ENCODE measurements around the gene GUCY1A2.

GUCY1A2 gene

DNA sequence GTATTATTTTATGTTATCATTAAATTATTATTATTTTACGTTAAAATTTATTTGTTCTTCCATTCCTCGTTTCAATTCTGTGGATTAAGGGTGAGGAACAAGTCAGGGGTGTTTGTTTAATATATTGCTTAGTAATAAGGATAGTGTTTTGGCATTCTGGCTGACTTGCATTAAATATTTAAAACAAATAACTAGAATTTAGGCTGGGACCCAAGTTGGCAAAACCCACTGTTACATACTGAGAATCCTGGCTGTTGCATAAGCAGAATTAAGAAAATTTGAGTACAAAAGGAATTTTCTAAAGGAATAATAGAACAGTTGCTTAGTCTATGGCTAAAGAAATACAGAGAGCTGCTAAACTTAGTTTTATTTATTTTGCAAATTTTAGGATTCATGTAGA, 196.4 kb downstream of the GUCY1A2 start:
- TF ChIP-seq, protein P1, sequence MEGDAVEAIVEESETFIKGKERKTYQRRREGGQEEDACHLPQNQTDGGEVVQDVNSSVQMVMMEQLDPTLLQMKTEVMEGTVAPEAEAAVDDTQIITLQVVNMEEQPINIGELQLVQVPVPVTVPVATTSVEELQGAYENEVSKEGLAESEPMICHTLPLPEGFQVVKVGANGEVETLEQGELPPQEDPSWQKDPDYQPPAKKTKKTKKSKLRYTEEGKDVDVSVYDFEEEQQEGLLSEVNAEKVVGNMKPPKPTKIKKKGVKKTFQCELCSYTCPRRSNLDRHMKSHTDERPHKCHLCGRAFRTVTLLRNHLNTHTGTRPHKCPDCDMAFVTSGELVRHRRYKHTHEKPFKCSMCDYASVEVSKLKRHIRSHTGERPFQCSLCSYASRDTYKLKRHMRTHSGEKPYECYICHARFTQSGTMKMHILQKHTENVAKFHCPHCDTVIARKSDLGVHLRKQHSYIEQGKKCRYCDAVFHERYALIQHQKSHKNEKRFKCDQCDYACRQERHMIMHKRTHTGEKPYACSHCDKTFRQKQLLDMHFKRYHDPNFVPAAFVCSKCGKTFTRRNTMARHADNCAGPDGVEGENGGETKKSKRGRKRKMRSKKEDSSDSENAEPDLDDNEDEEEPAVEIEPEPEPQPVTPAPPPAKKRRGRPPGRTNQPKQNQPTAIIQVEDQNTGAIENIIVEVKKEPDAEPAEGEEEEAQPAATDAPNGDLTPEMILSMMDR (IDR thresholded peaks at IDR 0.05; ENCODE audit: insufficient read depth, low read length, poor library complexity, severe bottlenecking): no peak
- no peak for DNase-seq (ENCODE audit: extremely low read depth, insufficient read length)
- no peaks in the 10 kb centered on the region for H3K27me3 ChIP-seq (replicated peaks; ENCODE audit: control insufficient read depth, insufficient read depth, low read length)

DNA sequence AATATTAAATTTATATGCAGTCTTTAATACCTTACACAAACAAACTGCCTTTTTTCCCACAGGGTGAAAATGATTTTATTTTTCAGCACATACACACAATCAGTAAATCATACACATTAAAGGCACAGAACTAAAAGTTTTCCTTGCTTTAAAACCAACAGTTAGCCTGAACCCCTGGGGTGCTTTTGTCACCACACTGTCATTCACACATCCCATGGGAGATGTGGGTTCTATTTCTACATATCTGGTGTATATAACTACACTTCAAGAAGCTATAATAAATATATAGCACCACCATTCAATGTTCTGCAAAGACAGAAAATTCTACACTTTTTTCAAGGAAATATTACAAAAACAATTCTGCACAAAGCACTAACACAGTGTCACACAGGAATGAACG, 197.0 kb downstream of the GUCY1A2 start:
- no peaks in the 10 kb centered on the region for H3K36me3 ChIP-seq (ENCODE audit: control insufficient read depth, insufficient read depth, low read length)
- no peak overlapping the region for H3K4me3 ChIP-seq (replicated peaks; ENCODE audit: low read depth, low read length)
- no peak for DNase-seq (ENCODE audit: extremely low read depth, insufficient read length)
- TF ChIP-seq, protein P1 (IDR thresholded peaks at IDR 0.05; ENCODE audit: insufficient read depth, low read length, poor library complexity, severe bottlenecking): no peak
- H3K27me3 ChIP-seq (replicated peaks; ENCODE audit: control insufficient read depth, insufficient read depth, low read length): no peaks in the 10 kb centered on the region

More for the DNA sequence above, 196.4 kb downstream of the GUCY1A2 start:
- Histone ChIP-seq H3K4me3 (replicated peaks; ENCODE audit: low read depth, low read length) (no peak overlapping the region), H3K36me3 (ENCODE audit: control insufficient read depth, insufficient read depth, low read length) (no peaks in the 10 kb centered on the region)

DNA sequence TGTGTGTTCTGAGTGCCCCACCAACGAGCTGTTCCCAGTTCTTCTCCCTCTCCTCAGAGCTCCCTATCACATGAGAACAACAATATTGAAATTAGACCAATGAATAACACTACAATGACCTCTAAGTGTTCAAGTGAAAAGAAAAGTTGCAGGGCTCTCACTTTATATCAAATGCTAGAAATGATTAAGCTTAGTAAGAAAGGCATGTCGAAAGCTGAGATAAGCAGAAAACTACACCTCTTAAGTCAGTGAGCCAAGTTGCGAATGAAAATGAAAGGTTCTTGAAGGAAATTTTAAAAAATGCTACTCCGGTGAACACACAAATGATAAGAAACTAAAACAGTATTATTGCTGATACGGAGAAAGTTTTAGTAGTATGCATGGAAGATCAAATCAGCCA, 199.8 kb downstream of the GUCY1A2 start:
- TF ChIP-seq, protein P1 (IDR thresholded peaks at IDR 0.05; ENCODE audit: insufficient read depth, low read length, poor library complexity, severe bottlenecking): no peak
- Histone ChIP-seq H3K27me3 (replicated peaks; ENCODE audit: control insufficient read depth, insufficient read depth, low read length) (no peaks in the 10 kb centered on the region), H3K4me3 (replicated peaks; ENCODE audit: low read depth, low read length) (no peak overlapping the region), H3K36me3 (ENCODE audit: control insufficient read depth, insufficient read depth, low read length) (no peaks in the 10 kb centered on the region)
- DNase-seq (ENCODE audit: extremely low read depth, insufficient read length): no peak

- no peaks in the 10 kb centered on the region for H3K27me3 ChIP-seq (replicated peaks; ENCODE audit: control insufficient read depth, insufficient read depth, low read length)
- TF ChIP-seq, protein P1 (IDR thresholded peaks at IDR 0.05; ENCODE audit: insufficient read depth, low read length, poor library complexity, severe bottlenecking): no peak
- no peak overlapping the region for H3K4me3 ChIP-seq (replicated peaks; ENCODE audit: low read depth, low read length)
- DNase-seq (ENCODE audit: extremely low read depth, insufficient read length): no peak
- H3K36me3 ChIP-seq (ENCODE audit: control insufficient read depth, insufficient read depth, low read length): no peaks in the 10 kb centered on the region
Observed at GRCh38 chr11:106815209-106815608, 203.1 kb downstream of the GUCY1A2 start.

GRCh38 chr11:106813806-106814205, 204.5 kb downstream of the GUCY1A2 start:
- Histone ChIP-seq H3K4me3 (replicated peaks; ENCODE audit: low read depth, low read length) (no peak overlapping the region), H3K36me3 (ENCODE audit: control insufficient read depth, insufficient read depth, low read length) (no peaks in the 10 kb centered on the region), H3K27me3 (replicated peaks; ENCODE audit: control insufficient read depth, insufficient read depth, low read length) (no peaks in the 10 kb centered on the region)
- TF ChIP-seq, protein P1 (IDR thresholded peaks at IDR 0.05; ENCODE audit: insufficient read depth, low read length, poor library complexity, severe bottlenecking): no peak
- no peak for DNase-seq (ENCODE audit: extremely low read depth, insufficient read length)

- TF ChIP-seq, protein P1 (IDR thresholded peaks at IDR 0.05; ENCODE audit: insufficient read depth, low read length, poor library complexity, severe bottlenecking): no peak
- Histone ChIP-seq H3K27me3 (replicated peaks; ENCODE audit: control insufficient read depth, insufficient read depth, low read length) (no peaks in the 10 kb centered on the region), H3K4me3 (replicated peaks; ENCODE audit: low read depth, low read length) (no peak overlapping the region), H3K36me3 (ENCODE audit: control insufficient read depth, insufficient read depth, low read length) (no peaks in the 10 kb centered on the region)
- no peak for DNase-seq (ENCODE audit: extremely low read depth, insufficient read length)
Observed at GRCh38 chr11:106794058-106794457, 224.2 kb downstream of the GUCY1A2 start.
